IMR-90 (cell line): ENCODE data around the gene FUT8. TPM values are rescaled to one million over a fixed set of nuclear protein-coding genes. Genes with fewer than 3 reads are reported as not detected.

Experiments
- ATAC-seq: fragments of 200-7000 bp; cut with Tn5 transposase; 2 replicates; pipeline ENCODE4 v1.9.1; 2020; ENCODE audit warnings: low read depth, mild to moderate bottlenecking, moderate library complexity
- BruUV-seq: library from RNA; stranded (reverse); fragments of 400-500 nt; replicated peaks from 2 replicates; lab custom pipeline; 2021; lab: Mats Ljungman, UMichigan
- CTCF ChIA-PET: fragments of 300-600 bp; formaldehyde crosslinking; extraction: SDS; loops from one replicate; lab custom pipeline; 2021; ENCODE audit warnings: antibody characterized with exemption; lab: Yijun Ruan, JAX
- POLR2A ChIA-PET: fragments of 300-600 bp; sonication (Branson Sonifier 250); formaldehyde crosslinking; loops from one replicate; lab custom pipeline; 2022; ENCODE audit warnings: antibody characterized with exemption; ENCODE audit not compliant: unreplicated experiment; lab: Charles Lee
- DNase-seq: peaks from one replicate; pipeline ENCODE4 v3.0.0; 2013
- H2AFZ ChIP-seq: replicated peaks from 2 replicates; pipeline ENCODE3; 2013; ENCODE audit warnings: low read length, mild to moderate bottlenecking; ENCODE audit not compliant: poor library complexity
- H2AK5ac ChIP-seq: 2 replicates; pipeline ENCODE4 v1.6.1; 2013; ENCODE audit warnings: low read depth, low read length, inconsistent platforms
- H2AK9ac ChIP-seq: replicated peaks from 2 replicates; pipeline ENCODE3; 2013; ENCODE audit warnings: mild to moderate bottlenecking, low read depth, low read length, moderate library complexity; ENCODE audit not compliant: poor library complexity
- H2BK120ac ChIP-seq: 2 replicates; pipeline ENCODE4 v1.6.1; 2013; ENCODE audit warnings: low read depth, low read length, inconsistent platforms
- H2BK15ac ChIP-seq: 3 replicates; pipeline ENCODE4 v1.6.1; 2013; ENCODE audit warnings: low read depth, low read length, inconsistent platforms
- H2BK20ac ChIP-seq: 2 replicates; pipeline ENCODE4 v1.6.1; 2013; ENCODE audit warnings: low read depth, mild to moderate bottlenecking, inconsistent platforms, low read length, moderate library complexity
- H2BK5ac ChIP-seq: 2 replicates; pipeline ENCODE4 v1.6.1; 2013; ENCODE audit warnings: mild to moderate bottlenecking, low read depth, low read length, inconsistent platforms; ENCODE audit not compliant: poor library complexity, severe bottlenecking
- H3K14ac ChIP-seq: replicated peaks from 2 replicates; pipeline ENCODE4 v1.6.1; 2013; ENCODE audit warnings: low read depth, low read length, inconsistent platforms
- H3K18ac ChIP-seq: 2 replicates; pipeline ENCODE4 v1.6.1; 2013; ENCODE audit warnings: low read depth, low read length, control low read depth
- H3K23ac ChIP-seq: 2 replicates; pipeline ENCODE4 v1.6.1; 2013; ENCODE audit warnings: low read depth, low read length, inconsistent platforms
- H3K27ac ChIP-seq: 2 replicates; pipeline ENCODE4 v1.5.1; 2013; ENCODE audit warnings: mild to moderate bottlenecking, control low read depth, low read length; ENCODE audit not compliant: insufficient read depth
- H3K27me3 ChIP-seq: 2 replicates; pipeline ENCODE4 v1.6.1; 2013; ENCODE audit warnings: low read length; ENCODE audit not compliant: control insufficient read depth, insufficient read depth
- H3K36me3 ChIP-seq: 2 replicates; pipeline ENCODE4 v1.6.1; 2013; ENCODE audit warnings: low read length, mixed read lengths; ENCODE audit not compliant: control insufficient read depth, insufficient read depth
- H3K4ac ChIP-seq: 2 replicates; pipeline ENCODE4 v1.6.1; 2013; ENCODE audit warnings: low read depth, low read length, inconsistent platforms
- H3K4me1 ChIP-seq: 2 replicates; pipeline ENCODE4 v1.6.1; 2013; ENCODE audit warnings: low read length, mixed read lengths; ENCODE audit not compliant: control insufficient read depth, insufficient read depth
- H3K4me2 ChIP-seq: 2 replicates; pipeline ENCODE4 v1.6.1; 2013; ENCODE audit warnings: low read depth, mild to moderate bottlenecking, control low read depth, low read length, moderate library complexity
- H3K4me3 ChIP-seq: 2 replicates; pipeline ENCODE4 v1.5.1; 2013; ENCODE audit warnings: low read depth, mild to moderate bottlenecking, control low read depth, low read length, moderate library complexity; ENCODE audit not compliant: insufficient read depth
- H3K56ac ChIP-seq: 2 replicates; pipeline ENCODE4 v1.6.1; 2013; ENCODE audit warnings: low read length, inconsistent platforms; ENCODE audit not compliant: insufficient read depth; ENCODE audit errors: extremely low read depth
- H3K79me1 ChIP-seq, 2 experiments: 2 replicates each; pipeline ENCODE4 v1.6.1; 2013; ENCODE audit warnings: low read length in 2 of 2, inconsistent platforms in 1 of 2, low read depth in 1 of 2
- H3K9ac ChIP-seq: 2 replicates; pipeline ENCODE4 v1.6.1; 2013; ENCODE audit warnings: low read depth, low read length, control low read depth
- H3K9me1 ChIP-seq: 2 replicates; pipeline ENCODE4 v1.6.1; 2013; ENCODE audit warnings: low read length, inconsistent platforms; ENCODE audit not compliant: insufficient read depth
- H3K9me3 ChIP-seq: 2 replicates; pipeline ENCODE4 v1.6.1; 2013; ENCODE audit warnings: low read length; ENCODE audit not compliant: control insufficient read depth, insufficient read depth
- H4K20me1 ChIP-seq: 2 replicates; pipeline ENCODE4 v1.6.1; 2013; ENCODE audit warnings: low read length, inconsistent platforms; ENCODE audit not compliant: insufficient read depth
- H4K5ac ChIP-seq: 2 replicates; pipeline ENCODE4 v1.6.1; 2013; ENCODE audit warnings: mild to moderate bottlenecking, low read depth, low read length, control low read depth
- H4K8ac ChIP-seq, 2 experiments: 2 replicates each; pipeline ENCODE4 v1.6.1; 2013; ENCODE audit warnings: low read depth in 2 of 2, low read length in 2 of 2, control low read depth in 1 of 2, inconsistent platforms in 1 of 2
- H4K91ac ChIP-seq: 2 replicates; pipeline ENCODE4 v1.6.1; 2013; ENCODE audit warnings: low read depth, low read length, inconsistent platforms; ENCODE audit not compliant: insufficient read depth
- BHLHE40 ChIP-seq: fragments of 150-350 bp; IDR thresholded peaks from 2 replicates; pipeline ENCODE4 v1.6.1; 2016; ENCODE audit warnings: mild to moderate bottlenecking, low read depth, low read length
- CEBPB ChIP-seq: IDR thresholded peaks from 2 replicates; pipeline ENCODE4 v1.6.1; 2012; ENCODE audit warnings: low read depth, low read length, improper control_type of control experiment
- MAFK ChIP-seq: IDR thresholded peaks from 2 replicates; pipeline ENCODE4 v1.6.1; 2012; ENCODE audit warnings: low read depth, low read length, improper control_type of control experiment
- POLR2A ChIP-seq: IDR thresholded peaks from 2 replicates; pipeline ENCODE4 v1.6.1; 2012; ENCODE audit warnings: mild to moderate bottlenecking, low read depth, low read length
- SMC3 ChIP-seq: fragments of 150-350 bp; IDR thresholded peaks from 2 replicates; pipeline ENCODE4 v1.6.1; 2016; ENCODE audit warnings: low read depth, mild to moderate bottlenecking, antibody characterized with exemption, low read length, moderate library complexity
- WGBS, 2 experiments: methylation state at CpG; one replicate each; pipeline versions ENCODE4 v1.1.5 to v1.1.7; 2013; ENCODE audit warnings: missing lambda C conversion rate in 2 of 2; ENCODE audit not compliant: insufficient read length in 1 of 2; ENCODE audit errors: extremely low coverage in 2 of 2; 5-methylcytosine and 5-hydroxymethylcytosine counted together
- dilution Hi-C: fragments of 300-500 bp; cut with HindIII; formaldehyde crosslinking; loops from one replicate; pipeline ENCODE4 v1.14.3; 2018; ENCODE audit warnings: low sequenced_read_pairs; ENCODE audit not compliant: unreplicated experiment
- in situ Hi-C: fragments of 300-500 bp; cut with MboI; formaldehyde crosslinking; loops from 3 replicates; pipeline ENCODE4 v1.14.3; 2019; ENCODE audit warnings: low sequenced_read_pairs, inconsistent platforms, mixed read lengths
- intact Hi-C: fragments of 100-400 bp; cut with micrococcal nuclease; formaldehyde crosslinking; loops from 2 replicates; pipeline ENCODE4 v1.10.0; 2022
- polyA plus RNA-seq, 3 experiments: library from polyadenylated mRNA; depleted of rRNA; stranded (reverse); fragments of >200 nt; gene quantifications; 2 replicates each; pipeline ENCODE4 v1.2.3, GENCODE V29; 2012; ENCODE audit warnings: low replicate concordance in 1 of 3
- total RNA-seq: library from RNA; depleted of rRNA; stranded (reverse); fragments of >200 nt; gene quantifications from 2 replicates; pipeline ENCODE4 v1.2.3, GENCODE V29; 2012
- TF ChIP-seq, protein P1 (sequence below): fragments of 150-350 bp; IDR thresholded peaks from 2 replicates; pipeline ENCODE4 v1.6.1; 2016; ENCODE audit warnings: low read depth, mild to moderate bottlenecking, low read length, moderate library complexity, borderline replicate concordance
- TF ChIP-seq, protein P2 (sequence below): conservative IDR thresholded peaks from 2 replicates; pipeline ENCODE4 v1.5.1; 2012; ENCODE audit warnings: mild to moderate bottlenecking, low read depth, low read length, improper control_type of control experiment
- TF ChIP-seq, protein P3 (sequence below): fragments of 150-350 bp; IDR thresholded peaks from 2 replicates; pipeline ENCODE4 v1.6.1; 2017; ENCODE audit warnings: mild to moderate bottlenecking, antibody characterized with exemption, low read length, low read depth

The FUT8 gene
- total and polyA plus RNA-seq, 2 of the 4 experiments (the other 2 are of a cell fraction), result 15.6 to 72.9 TPM

DNA sequence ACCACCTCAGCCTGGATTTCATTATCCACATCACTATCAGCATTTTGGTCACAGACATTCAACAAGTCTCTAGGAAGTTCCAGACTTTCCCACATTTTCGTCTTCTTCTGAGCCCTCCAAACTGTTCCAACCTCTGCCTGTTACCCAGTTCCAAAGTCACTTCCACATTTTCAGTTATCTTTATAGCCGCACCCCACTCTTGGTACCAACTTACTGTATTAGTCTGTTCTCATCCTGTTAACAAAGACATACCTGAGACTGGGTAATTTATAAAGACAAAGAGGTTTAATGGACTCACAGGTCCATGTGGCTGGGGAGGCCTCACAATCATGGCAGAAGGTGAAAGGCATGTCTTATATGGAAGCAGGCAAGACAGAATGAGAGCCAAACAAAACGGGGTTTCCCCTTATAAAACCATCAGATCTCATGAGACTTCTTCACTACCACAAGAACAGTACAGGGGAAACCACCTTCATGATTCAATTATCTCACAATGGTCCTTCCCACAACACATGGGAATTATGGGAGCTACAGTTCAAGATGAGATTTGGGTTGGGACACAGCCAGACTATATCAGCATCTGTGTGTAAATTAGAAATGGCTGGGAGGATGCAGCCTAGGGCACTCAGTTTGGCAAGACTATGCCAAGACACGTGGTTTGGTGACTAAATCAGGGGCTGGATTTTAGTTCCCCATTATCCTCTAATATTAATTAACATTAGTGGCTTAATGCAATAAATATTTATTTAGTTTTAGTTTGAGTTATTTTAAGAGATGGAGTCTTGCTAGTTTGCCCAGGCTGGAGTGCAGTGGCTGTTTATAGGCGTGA lies 16.2 kb upstream of the FUT8 start:
- Histone ChIP-seq H3K4ac (no peak overlapping the region), H2BK5ac (no peak overlapping the region), H3K4me3 (no peak overlapping the region), H2AFZ (no peak overlapping the region), H3K14ac (no peak overlapping the region), H4K91ac (no peak overlapping the region), H3K79me1 (no peaks in the 10 kb centered on the region), H3K9me1 (no peaks in the 10 kb centered on the region), H3K4me2 (no peak overlapping the region), H4K5ac (no peak overlapping the region), H2BK15ac (no peak overlapping the region), H2BK120ac (no peak overlapping the region), H4K20me1 (no peaks in the 10 kb centered on the region), H3K27me3 (no peaks in the 10 kb centered on the region), H3K9ac (no peak overlapping the region), H2AK5ac (no peak overlapping the region), H3K27ac (no peak overlapping the region), H3K23ac (no peak overlapping the region), H3K9me3 (peaks cover 7% of the 10 kb centered on the region; the same call in 1 of the 2 replicates), H2BK20ac (no peak overlapping the region), H3K36me3 (no peaks in the 10 kb centered on the region), H3K4me1 (no peaks in the 10 kb centered on the region), H4K8ac (no peak overlapping the region), H2AK9ac (no peak overlapping the region), H3K18ac (no peak overlapping the region), H3K56ac (no peak overlapping the region)
- ATAC-seq (no peak), DNase-seq (no peak)
- no TSS peak for BruUV-seq
- intact Hi-C loops, result no loop called here
- WGBS, 2 experiments, result 25% methylated on average over 1 of the region's 5 CpGs; no CpG with 5 or more reads in 1 of the 2 experiments
- CTCF ChIA-PET, result no interaction called here
- TF ChIP-seq SMC3 (no peak), MAFK (no peak), CEBPB (no peak), POLR2A (no peak), BHLHE40 (no peak)
- TF ChIP-seq, protein P1, sequence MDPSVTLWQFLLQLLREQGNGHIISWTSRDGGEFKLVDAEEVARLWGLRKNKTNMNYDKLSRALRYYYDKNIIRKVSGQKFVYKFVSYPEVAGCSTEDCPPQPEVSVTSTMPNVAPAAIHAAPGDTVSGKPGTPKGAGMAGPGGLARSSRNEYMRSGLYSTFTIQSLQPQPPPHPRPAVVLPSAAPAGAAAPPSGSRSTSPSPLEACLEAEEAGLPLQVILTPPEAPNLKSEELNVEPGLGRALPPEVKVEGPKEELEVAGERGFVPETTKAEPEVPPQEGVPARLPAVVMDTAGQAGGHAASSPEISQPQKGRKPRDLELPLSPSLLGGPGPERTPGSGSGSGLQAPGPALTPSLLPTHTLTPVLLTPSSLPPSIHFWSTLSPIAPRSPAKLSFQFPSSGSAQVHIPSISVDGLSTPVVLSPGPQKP, result no peak
- TF ChIP-seq, protein P2, sequence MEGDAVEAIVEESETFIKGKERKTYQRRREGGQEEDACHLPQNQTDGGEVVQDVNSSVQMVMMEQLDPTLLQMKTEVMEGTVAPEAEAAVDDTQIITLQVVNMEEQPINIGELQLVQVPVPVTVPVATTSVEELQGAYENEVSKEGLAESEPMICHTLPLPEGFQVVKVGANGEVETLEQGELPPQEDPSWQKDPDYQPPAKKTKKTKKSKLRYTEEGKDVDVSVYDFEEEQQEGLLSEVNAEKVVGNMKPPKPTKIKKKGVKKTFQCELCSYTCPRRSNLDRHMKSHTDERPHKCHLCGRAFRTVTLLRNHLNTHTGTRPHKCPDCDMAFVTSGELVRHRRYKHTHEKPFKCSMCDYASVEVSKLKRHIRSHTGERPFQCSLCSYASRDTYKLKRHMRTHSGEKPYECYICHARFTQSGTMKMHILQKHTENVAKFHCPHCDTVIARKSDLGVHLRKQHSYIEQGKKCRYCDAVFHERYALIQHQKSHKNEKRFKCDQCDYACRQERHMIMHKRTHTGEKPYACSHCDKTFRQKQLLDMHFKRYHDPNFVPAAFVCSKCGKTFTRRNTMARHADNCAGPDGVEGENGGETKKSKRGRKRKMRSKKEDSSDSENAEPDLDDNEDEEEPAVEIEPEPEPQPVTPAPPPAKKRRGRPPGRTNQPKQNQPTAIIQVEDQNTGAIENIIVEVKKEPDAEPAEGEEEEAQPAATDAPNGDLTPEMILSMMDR, result no peak
- TF ChIP-seq, protein P3, sequence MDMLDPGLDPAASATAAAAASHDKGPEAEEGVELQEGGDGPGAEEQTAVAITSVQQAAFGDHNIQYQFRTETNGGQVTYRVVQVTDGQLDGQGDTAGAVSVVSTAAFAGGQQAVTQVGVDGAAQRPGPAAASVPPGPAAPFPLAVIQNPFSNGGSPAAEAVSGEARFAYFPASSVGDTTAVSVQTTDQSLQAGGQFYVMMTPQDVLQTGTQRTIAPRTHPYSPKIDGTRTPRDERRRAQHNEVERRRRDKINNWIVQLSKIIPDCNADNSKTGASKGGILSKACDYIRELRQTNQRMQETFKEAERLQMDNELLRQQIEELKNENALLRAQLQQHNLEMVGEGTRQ, result no peak
- dilution Hi-C loops, result no loop called here
- POLR2A ChIA-PET, result no interaction called here
- in situ Hi-C loops, result no loop called here
